Activated naive CD4-positive, alpha-beta T cell treated with anti-CD3 and anti-CD28 coated beads, Interleukin-2, amount 50 U/mL, for 72 hours (primary cell): Measurements from ENCODE around the gene CHMP6. TPM values are rescaled to one million over a fixed set of nuclear protein-coding genes. Genes with fewer than 3 reads are reported as not detected.

Experiments
- ATAC-seq, 2 donors: fragments of 150-1000 bp; cut with Tn5 transposase; 2 replicates each; pipeline ENCODE4 v1.10.0; 2021; ENCODE audit warnings: mild to moderate bottlenecking in 2 of 2, moderate library complexity in 2 of 2
- DNase-seq, 2 donors: peaks; one replicate each; pipeline ENCODE4 v3.0.0; 2021 to 2022; ENCODE audit warnings: low spot score in 2 of 2
- H3K27ac Mint-ChIP-seq, 2 donors: one replicate each; pipeline ENCODE4 v1.8.0; 2022; ENCODE audit warnings: mild to moderate bottlenecking in 2 of 2, mixed read lengths in 2 of 2
- H3K36me3 Mint-ChIP-seq, 2 donors: one replicate each; pipeline ENCODE4 v1.8.0; 2022; ENCODE audit warnings: mixed read lengths in 2 of 2
- H3K9me3 Mint-ChIP-seq, 2 donors: one replicate each; pipeline ENCODE4 v1.8.0; 2022; ENCODE audit warnings: mixed read lengths in 2 of 2
- total RNA-seq, 2 donors: library from RNA; stranded (reverse); gene quantifications; one replicate each; pipeline ENCODE4 v1.2.3, GENCODE V29; 2022

CHMP6 gene
- total RNA-seq, 2 donors from 2014 or later = 9.7 to 18.5 TPM

GRCh38 chr17:81037026-81037797 is 45.6 kb downstream of the CHMP6 start:
- Mint-ChIP-seq H3K9me3 (no peaks in the 10 kb centered on the region), H3K27ac (no peak overlapping the region), H3K36me3 (no peaks in the 10 kb centered on the region)
- DNase-seq (no peak), ATAC-seq (no peak)

- DNase-seq (no peak), ATAC-seq (no peak)
- Mint-ChIP-seq H3K36me3 (no peaks in the 10 kb centered on the region), H3K9me3 (no peaks in the 10 kb centered on the region), H3K27ac (no peak overlapping the region)
Observed at GRCh38 chr17:81037798-81038733, 46.4 kb downstream of the CHMP6 start.

GRCh38 chr17:81039096-81039495 is 47.5 kb downstream of the CHMP6 start:
- ATAC-seq (no peak), DNase-seq (no peak)
- Mint-ChIP-seq H3K36me3 (no peaks in the 10 kb centered on the region), H3K27ac (no peak overlapping the region), H3K9me3 (no peaks in the 10 kb centered on the region)

GRCh38 chr17:81039854-81040758 is 48.5 kb downstream of the CHMP6 start:
- DNase-seq (no peak), ATAC-seq (no peak)
- Mint-ChIP-seq H3K9me3 (no peaks in the 10 kb centered on the region), H3K27ac (no peak overlapping the region), H3K36me3 (no peaks in the 10 kb centered on the region)

- Mint-ChIP-seq H3K9me3 (no peaks in the 10 kb centered on the region), H3K27ac (no peak overlapping the region), H3K36me3 (no peaks in the 10 kb centered on the region)
- DNase-seq (peak in 1 of 2 donors; percentile 39), ATAC-seq (peak in 1 of 2 donors; percentile 61)
Observed at GRCh38 chr17:81040791-81041337, 49.2 kb downstream of the CHMP6 start.

GRCh38 chr17:81042606-81043005 is 51.0 kb downstream of the CHMP6 start:
- no peak for ATAC-seq

GRCh38 chr17:81043319-81043724 is 51.7 kb downstream of the CHMP6 start:
- Mint-ChIP-seq H3K9me3 (no peaks in the 10 kb centered on the region), H3K27ac (no peak overlapping the region), H3K36me3 (no peaks in the 10 kb centered on the region)
- DNase-seq (no peak), ATAC-seq (no peak)

More at GRCh38 chr17:81042606-81043005, 51.0 kb downstream of the CHMP6 start:
- no peak overlapping the region for H3K27ac Mint-ChIP-seq
- no peaks in the 10 kb centered on the region for H3K9me3 Mint-ChIP-seq
- no peaks in the 10 kb centered on the region for H3K36me3 Mint-ChIP-seq
- DNase-seq = no peak

- Mint-ChIP-seq H3K36me3 (no peaks in the 10 kb centered on the region), H3K9me3 (no peaks in the 10 kb centered on the region), H3K27ac (no peak overlapping the region)
- DNase-seq (no peak), ATAC-seq (no peak)
Observed at GRCh38 chr17:81043725-81044427, 52.2 kb downstream of the CHMP6 start.

- ATAC-seq = no peak
- Mint-ChIP-seq H3K9me3 (no peaks in the 10 kb centered on the region), H3K36me3 (no peaks in the 10 kb centered on the region)
Observed at GRCh38 chr17:81044428-81044763, 52.8 kb downstream of the CHMP6 start.

GRCh38 chr17:81044764-81045589 is 53.3 kb downstream of the CHMP6 start:
- DNase-seq = no peak
- no peaks in the 10 kb centered on the region for H3K9me3 Mint-ChIP-seq
- ATAC-seq = no peak
- no peak overlapping the region for H3K27ac Mint-ChIP-seq
- H3K36me3 Mint-ChIP-seq = no peaks in the 10 kb centered on the region

More at GRCh38 chr17:81044428-81044763, 52.8 kb downstream of the CHMP6 start:
- no peak for DNase-seq
- H3K27ac Mint-ChIP-seq = no peak overlapping the region

- Mint-ChIP-seq H3K36me3 (no peaks in the 10 kb centered on the region), H3K9me3 (no peaks in the 10 kb centered on the region), H3K27ac (no peak overlapping the region)
- no peak for ATAC-seq
- no peak for DNase-seq
Observed at GRCh38 chr17:81045590-81046095, 54.0 kb downstream of the CHMP6 start.

GRCh38 chr17:81046132-81046769 is 54.6 kb downstream of the CHMP6 start:
- Mint-ChIP-seq H3K36me3 (no peaks in the 10 kb centered on the region), H3K27ac (no peak overlapping the region), H3K9me3 (no peaks in the 10 kb centered on the region)
- DNase-seq = no peak
- no peak for ATAC-seq

GRCh38 chr17:81046770-81047359 is 55.2 kb downstream of the CHMP6 start:
- no peaks in the 10 kb centered on the region for H3K36me3 Mint-ChIP-seq
- DNase-seq (no peak), ATAC-seq (peak in 1 of 2 donors; percentile 14)
- H3K27ac Mint-ChIP-seq = no peak overlapping the region
- no peaks in the 10 kb centered on the region for H3K9me3 Mint-ChIP-seq

GRCh38 chr17:81048827-81049371 is 57.3 kb downstream of the CHMP6 start:
- H3K27ac Mint-ChIP-seq = peak overlapping the region in 1 of 2 donors; percentile 73
- H3K36me3 Mint-ChIP-seq = no peaks in the 10 kb centered on the region
- ATAC-seq = peak in 1 of 2 donors; percentile 24
- no peaks in the 10 kb centered on the region for H3K9me3 Mint-ChIP-seq
- DNase-seq = no peak
